ENCODE measurements around the gene MYO9B. TPM values are rescaled to one million over a fixed set of nuclear protein-coding genes. Genes with fewer than 3 reads are reported as not detected.

The MYO9B gene
- total RNA-seq, 1 donor from 2014 or later = 55.9 TPM

- no peak for TF ChIP-seq CTCF (conservative IDR thresholded peaks at IDR 0.05; ENCODE audit: low read depth, low read length)
- no peak overlapping the region for H3K4me3 ChIP-seq (ENCODE audit: low read depth, low read length)
- no peak for DNase-seq (ENCODE audit: low read depth)
Measured at GRCh38 chr19:17211547-17212446, 136.2 kb downstream of the MYO9B start.

GRCh38 chr19:17213334-17213733 is 137.8 kb downstream of the MYO9B start:
- no peak for DNase-seq (ENCODE audit: low read depth)
- TF ChIP-seq CTCF (conservative IDR thresholded peaks at IDR 0.05; ENCODE audit: low read depth, low read length) = no peak

GRCh38 chr19:17214508-17215126 is 139.0 kb downstream of the MYO9B start:
- DNase-seq (ENCODE audit: low read depth) = no peak
- no peak for TF ChIP-seq CTCF (conservative IDR thresholded peaks at IDR 0.05; ENCODE audit: low read depth, low read length)
- H3K4me3 ChIP-seq (ENCODE audit: low read depth, low read length) = peak overlapping the region; percentile 76

More at GRCh38 chr19:17213334-17213733, 137.8 kb downstream of the MYO9B start:
- no peak overlapping the region for H3K4me3 ChIP-seq (ENCODE audit: low read depth, low read length)

- H3K4me3 ChIP-seq (ENCODE audit: low read depth, low read length) = peak within 1 kb of the TSS; percentile 76
- TF ChIP-seq CTCF (conservative IDR thresholded peaks at IDR 0.05; ENCODE audit: low read depth, low read length) = no peak
- DNase-seq (ENCODE audit: low read depth) = peak; percentile 38
Measured at GRCh38 chr19:17215127-17215971, 139.8 kb downstream of the MYO9B start, which contains the start of gene USE1. Gene USE1 (plus strand): TSS chr19:17215357. CDS start chr19:17215406, 49 bp downstream.

GRCh38 chr19:17216058-17216670 is 140.6 kb downstream of the MYO9B start:
- peak overlapping the region; percentile 76 for H3K4me3 ChIP-seq (ENCODE audit: low read depth, low read length)
- no peak for DNase-seq (ENCODE audit: low read depth)
- TF ChIP-seq CTCF (conservative IDR thresholded peaks at IDR 0.05; ENCODE audit: low read depth, low read length) = no peak

GRCh38 chr19:17219286-17219685 is 143.7 kb downstream of the MYO9B start:
- no peak for TF ChIP-seq CTCF (conservative IDR thresholded peaks at IDR 0.05; ENCODE audit: low read depth, low read length)

More at GRCh38 chr19:17219286-17219685, 143.7 kb downstream of the MYO9B start:
- no peak overlapping the region for H3K4me3 ChIP-seq (ENCODE audit: low read depth, low read length)
- no peak for DNase-seq (ENCODE audit: low read depth)
